Stimulated activated CD8-positive, alpha-beta memory T cell treated with anti-CD3 and anti-CD28 coated beads, Interleukin-12 subunit alpha, Interleukin-12 subunit beta, amount 100 ng/mL, for 24 hours (primary cell): ENCODE measurements around the gene INPP5A.
"Not testable (repeated sequence)": the region's sequence is repeated elsewhere in the genome, so short reads cannot be mapped to it uniquely, and the experiment has no call there.

Source experiments
- DNase-seq: peaks from one replicate; pipeline ENCODE4 v3.0.0-alpha.2; 2020; ENCODE audit errors: extremely low read depth

INPP5A gene

GRCh38 chr10:132704008-132704814, 166.6 kb downstream of the INPP5A start:
- DNase-seq, result no peak

GRCh38 chr10:132704815-132705064, 167.2 kb downstream of the INPP5A start:
- DNase-seq, result not testable (repeated sequence)

DNA sequence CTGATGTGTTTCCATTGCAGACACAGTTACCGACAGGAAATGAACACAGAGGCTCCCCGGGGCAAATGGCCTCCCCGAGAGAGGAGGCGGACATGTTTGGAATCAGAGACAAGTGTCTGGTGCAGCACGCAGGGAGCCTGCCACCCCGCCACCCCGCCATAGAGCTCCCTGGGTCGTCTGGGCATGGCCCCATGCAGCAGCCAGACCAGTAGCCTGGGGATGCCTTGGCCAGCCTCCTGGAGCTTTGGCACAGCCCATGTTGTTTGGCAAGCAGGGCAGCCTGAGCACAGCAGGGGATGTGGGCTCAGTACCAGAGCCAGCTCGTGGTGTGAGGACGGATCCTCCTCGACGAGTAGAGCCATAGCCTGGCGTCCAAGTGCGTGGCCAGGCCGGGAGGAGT, 167.6 kb downstream of the INPP5A start:
- no peak for DNase-seq

DNA sequence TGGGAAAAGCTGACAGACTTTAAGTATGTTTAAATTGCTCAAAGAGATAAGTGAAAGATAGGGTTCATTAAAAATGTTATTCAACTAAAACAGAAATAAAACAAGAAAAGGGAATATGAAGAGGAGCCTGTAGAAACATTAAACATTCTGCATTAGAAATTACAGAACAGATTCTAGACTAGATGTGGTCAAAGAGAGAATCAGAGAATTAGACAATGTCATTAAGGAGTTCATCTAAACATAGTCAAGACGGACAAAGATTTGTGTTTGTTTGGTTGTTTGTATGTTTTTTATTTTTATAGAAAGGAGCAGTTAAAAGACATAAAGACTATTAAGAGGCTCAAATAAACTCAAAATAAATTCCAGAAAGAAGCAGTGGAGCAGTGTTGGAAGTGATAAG, 168.4 kb downstream of the INPP5A start:
- DNase-seq, result no peak

- no peak for DNase-seq
These were observed 169.1 kb downstream of the INPP5A start for GRCh38 chr10:132706701-132707100.

DNA sequence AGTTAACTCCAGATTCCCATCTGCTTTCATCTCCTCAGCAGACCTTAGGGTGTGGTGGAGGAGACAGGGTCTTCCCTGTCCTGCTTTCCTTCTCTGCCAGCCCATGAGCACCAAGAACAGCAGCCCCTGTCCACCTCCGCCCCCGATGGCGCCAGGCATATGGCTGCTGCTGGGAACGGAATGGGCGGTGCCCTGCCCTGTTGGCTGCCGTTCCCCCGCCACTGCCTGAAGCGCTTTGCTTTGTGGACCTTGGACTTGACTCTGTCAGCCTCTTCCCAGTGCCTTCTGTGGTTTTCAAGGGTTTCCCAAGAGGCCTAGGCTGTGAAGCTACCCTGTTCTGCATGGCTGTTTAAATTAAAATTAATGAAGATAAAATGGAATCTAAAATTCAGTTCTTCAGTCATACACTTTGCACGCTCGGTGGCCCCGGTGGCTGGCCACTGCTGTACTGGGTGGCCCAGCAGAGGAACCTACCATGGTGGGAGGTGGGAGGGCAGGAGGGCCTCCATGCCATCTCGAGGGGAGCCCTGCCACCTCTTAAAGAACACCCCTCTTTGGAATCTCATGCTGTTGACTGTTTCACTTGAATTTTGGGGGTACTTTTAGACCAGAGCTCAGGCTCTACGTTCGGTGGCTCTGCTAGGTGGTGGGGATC, 169.7 kb downstream of the INPP5A start:
- no peak for DNase-seq

- no peak for DNase-seq
These were observed 170.2 kb downstream of the INPP5A start for GRCh38 chr10:132707776-132708171.

- DNase-seq, result no peak
These were observed 170.9 kb downstream of the INPP5A start for GRCh38 chr10:132708441-132708840.

- DNase-seq, result no peak
These were observed 171.3 kb downstream of the INPP5A start for GRCh38 chr10:132708936-132709335.

DNA sequence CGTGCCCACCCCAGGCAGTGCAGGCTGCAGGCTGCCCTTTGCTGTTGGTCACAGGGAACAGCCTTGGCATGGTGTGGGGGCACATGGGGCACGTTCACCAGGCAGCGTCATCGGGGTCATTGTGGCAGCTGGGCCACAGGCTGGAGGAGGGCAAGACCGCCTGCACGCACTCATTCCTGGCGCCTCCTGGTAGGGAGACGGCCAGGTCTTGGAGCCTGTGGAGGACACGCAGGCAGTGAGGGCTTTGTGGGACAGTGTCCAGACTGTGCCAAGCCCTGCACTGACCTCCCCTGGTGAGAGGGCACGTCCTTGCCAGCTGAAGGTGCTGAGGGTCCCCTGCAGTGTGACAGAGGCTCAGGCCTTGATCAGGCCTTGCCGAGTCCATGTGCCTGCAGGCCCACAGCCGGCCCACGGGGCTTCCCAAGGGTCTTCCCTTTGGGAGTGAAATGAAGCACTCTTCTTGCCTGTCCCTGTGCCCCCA, 171.9 kb downstream of the INPP5A start:
- DNase-seq, result no peak

- DNase-seq, result no peak
These were observed 172.6 kb downstream of the INPP5A start for GRCh38 chr10:132710036-132710686.

DNA sequence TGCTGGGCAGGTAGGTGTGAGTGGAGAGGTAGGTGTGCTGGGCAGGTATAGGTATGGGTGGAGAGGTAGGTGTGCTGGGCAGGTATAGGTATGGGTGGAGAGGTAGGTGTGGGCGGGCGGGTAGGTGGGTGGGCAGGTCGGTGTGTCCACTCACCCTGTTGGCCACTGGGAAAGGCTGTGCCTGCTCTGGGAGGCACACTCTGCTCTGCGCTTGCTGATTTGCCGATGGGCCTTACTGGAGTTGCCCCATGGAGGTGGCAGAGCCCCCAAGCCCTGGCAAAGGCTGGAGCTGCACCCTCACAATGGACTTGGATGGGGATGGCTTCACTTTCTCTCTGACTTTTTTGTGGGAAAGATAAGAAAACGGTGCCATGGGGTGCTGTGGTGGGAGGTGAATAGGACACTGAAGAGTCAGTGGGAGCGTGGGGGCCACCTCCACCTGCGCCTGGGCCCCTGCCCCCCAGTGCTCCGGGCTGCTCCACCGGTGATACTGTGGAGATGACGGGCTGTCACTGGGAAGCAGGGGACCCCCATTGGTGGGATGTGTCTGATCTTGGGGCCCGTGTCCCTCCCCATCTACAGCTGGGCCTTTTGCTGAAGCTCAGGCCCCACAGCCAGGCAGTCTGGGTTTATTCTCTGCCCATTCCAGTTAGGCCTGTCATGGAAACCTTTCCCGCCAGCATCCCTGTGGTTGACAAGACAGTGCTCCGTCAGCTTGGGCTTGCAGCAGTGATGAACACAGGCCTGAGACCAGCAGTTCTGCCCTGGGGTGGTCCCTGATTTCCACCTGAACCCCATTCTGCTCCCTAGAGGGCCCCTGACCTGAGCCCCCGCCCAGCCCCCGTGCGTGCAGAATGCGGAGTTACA, 173.4 kb downstream of the INPP5A start:
- no peak for DNase-seq

GRCh38 chr10:132711613-132712121, 174.1 kb downstream of the INPP5A start:
- no peak for DNase-seq

- no peak for DNase-seq
These were observed 174.7 kb downstream of the INPP5A start for GRCh38 chr10:132712291-132712690.

- no peak for DNase-seq
These were observed 175.2 kb downstream of the INPP5A start for GRCh38 chr10:132712743-132713142.

DNA sequence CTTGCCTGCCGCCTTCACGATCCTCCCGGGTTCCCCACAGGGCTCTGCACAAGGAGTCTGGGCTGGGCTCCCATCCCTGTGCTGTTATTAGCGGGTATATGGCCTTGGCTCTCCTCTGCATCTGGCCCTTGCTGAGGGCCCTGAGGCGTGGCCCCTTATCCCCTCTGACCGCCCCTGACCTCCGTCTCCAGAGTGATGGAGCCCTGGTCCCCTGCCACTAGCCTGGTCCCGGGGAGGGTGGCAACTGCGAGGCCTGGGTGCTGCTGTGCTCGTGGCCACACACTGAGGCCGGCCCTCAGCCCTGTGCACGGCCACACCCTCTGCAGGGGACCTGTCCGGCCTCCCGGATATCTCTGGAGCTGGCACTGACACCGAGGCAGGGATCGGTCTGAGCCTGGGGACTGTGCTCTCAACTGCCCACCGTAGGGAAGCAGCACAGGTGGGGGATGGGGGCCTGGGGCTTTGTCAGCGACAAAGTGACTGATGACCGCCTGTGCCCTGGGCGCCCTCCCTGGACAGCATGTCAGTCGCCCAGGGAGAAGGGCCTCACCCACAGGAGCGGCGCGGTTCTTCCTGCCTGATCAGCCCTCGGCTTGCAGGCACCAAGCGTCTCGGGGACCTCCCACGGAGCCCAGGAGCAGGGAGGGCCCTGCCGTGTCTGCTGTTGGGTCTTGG, 176.0 kb downstream of the INPP5A start:
- no peak for DNase-seq

- DNase-seq, result no peak
These were observed 176.8 kb downstream of the INPP5A start for GRCh38 chr10:132714096-132714985.

DNA sequence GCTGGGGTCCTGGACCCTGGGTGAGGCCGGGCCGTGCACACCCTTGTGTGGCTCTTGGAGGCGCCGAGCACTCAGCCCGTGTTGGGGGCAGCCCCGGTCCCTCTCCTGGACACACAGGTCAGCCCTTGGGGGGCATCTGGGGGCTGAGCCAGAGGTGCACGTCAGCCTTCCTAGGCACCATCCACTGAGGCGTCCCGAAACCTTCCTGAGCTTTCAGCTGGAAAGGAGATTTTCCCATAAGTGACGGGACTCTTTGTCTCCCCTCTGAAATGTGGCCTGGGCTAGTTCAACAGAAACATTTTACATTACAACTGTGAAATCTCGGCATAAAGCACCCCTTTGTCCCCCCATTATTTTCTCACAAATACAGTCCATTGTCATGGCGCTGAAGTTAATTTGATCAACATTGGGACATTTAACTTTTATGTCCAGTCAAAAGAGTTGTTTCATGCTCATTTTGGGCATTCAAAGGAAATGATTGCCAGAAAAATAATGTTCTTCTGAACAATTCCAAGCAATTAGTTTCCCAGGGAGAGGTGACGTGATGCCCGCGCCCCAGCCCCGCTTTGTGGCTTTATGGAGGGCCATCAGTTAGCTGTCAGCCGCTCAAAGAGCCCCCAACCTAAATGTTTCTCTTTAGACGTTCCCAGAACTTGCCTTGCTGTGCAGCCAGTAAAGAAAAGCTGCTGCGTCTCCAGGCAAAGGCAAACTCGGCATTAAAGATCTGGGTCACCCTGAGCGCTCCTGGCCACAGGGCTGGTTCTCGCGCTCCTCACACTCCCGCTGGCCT, 177.6 kb downstream of the INPP5A start:
- DNase-seq, result no peak
